H1 (cell line): Measurements from ENCODE around the gene PDE8B. TPM values are rescaled to one million over a fixed set of nuclear protein-coding genes. Genes with fewer than 3 reads are reported as not detected.

Source experiments
- CTCF ChIA-PET: fragments of 300-600 bp; sonication (Branson Sonifier 250); formaldehyde crosslinking; loops from one replicate; lab custom pipeline; 2021; ENCODE audit not compliant: partially characterized antibody; lab: Charles Lee
- POLR2A ChIA-PET: fragments of 300-600 bp; sonication (Branson Sonifier 250); formaldehyde crosslinking; loops from one replicate; lab custom pipeline; 2021; ENCODE audit warnings: inconsistent platforms; ENCODE audit not compliant: partially characterized antibody; lab: Charles Lee
- DNase-seq, 2 experiments: peaks; one replicate each; pipeline versions ENCODE4 v3.0.0 to v3.0.0-alpha.2; 2010 to 2022; ENCODE audit warnings: low spot score in 2 of 2, low read depth in 1 of 2, mixed read lengths in 1 of 2
- FAIRE-seq: peaks from 2 replicates; lab custom pipeline; 2011; peaks lifted over from hg19 to GRCh38; lab: Jason Lieb, UNC
- H2AFZ ChIP-seq: 2 replicates; pipeline ENCODE4 v1.8.1; 2012; ENCODE audit warnings: low read length, inconsistent platforms
- H2AK5ac ChIP-seq: 2 replicates; pipeline ENCODE4 v1.6.1; 2013; ENCODE audit warnings: low read depth, low read length
- H2BK120ac ChIP-seq: replicated peaks from 2 replicates; pipeline ENCODE3; 2013; ENCODE audit warnings: low read depth, low read length, inconsistent platforms
- H2BK12ac ChIP-seq: 2 replicates; pipeline ENCODE4 v1.6.1; 2013; ENCODE audit warnings: low read depth, low read length
- H2BK15ac ChIP-seq: 2 replicates; pipeline ENCODE4 v1.6.1; 2013; ENCODE audit warnings: low read length
- H2BK20ac ChIP-seq: 2 replicates; pipeline ENCODE4 v1.6.1; 2013; ENCODE audit warnings: low read length
- H2BK5ac ChIP-seq: 2 replicates; pipeline ENCODE4 v1.6.1; 2013; ENCODE audit warnings: low read depth, low read length
- H3K14ac ChIP-seq: 2 replicates; pipeline ENCODE4 v1.6.1; 2013; ENCODE audit warnings: inconsistent platforms; ENCODE audit not compliant: insufficient read length
- H3K18ac ChIP-seq: 2 replicates; pipeline ENCODE4 v1.6.1; 2013; ENCODE audit warnings: low read length; ENCODE audit errors: extremely low read depth
- H3K23ac ChIP-seq: 2 replicates; pipeline ENCODE4 v1.6.1; 2013; ENCODE audit warnings: inconsistent platforms; ENCODE audit not compliant: insufficient read length
- H3K23me2 ChIP-seq: 2 replicates; pipeline ENCODE4 v1.6.1; 2013; ENCODE audit warnings: low read depth, low read length
- H3K27ac ChIP-seq: 2 replicates; pipeline ENCODE4 v1.6.1; 2011; ENCODE audit warnings: low read depth, low read length, inconsistent platforms
- H3K27me3 ChIP-seq, 4 experiments: replicated peaks in 1 of 4; 1 replicate in 1 of 4; 2 replicates in 3 of 4; pipeline versions ENCODE4 v1.6.1 to v1.8.1; 2011 to 2013; ENCODE audit warnings: low read length in 3 of 4, mild to moderate bottlenecking in 3 of 4, inconsistent platforms in 2 of 4, mixed read lengths in 2 of 4, moderate library complexity in 1 of 4; ENCODE audit not compliant: control insufficient read depth in 3 of 4, insufficient read depth in 3 of 4; ENCODE audit errors: extremely low read depth in 1 of 4
- H3K36me3 ChIP-seq, 4 experiments: 2 replicates each; pipeline versions ENCODE4 v1.6.1 to v1.8.1; 2011 to 2013; ENCODE audit warnings: mild to moderate bottlenecking in 4 of 4, low read length in 3 of 4, moderate library complexity in 2 of 4, control low read depth in 1 of 4, inconsistent platforms in 1 of 4; ENCODE audit not compliant: insufficient read depth in 4 of 4, control insufficient read depth in 2 of 4
- H3K4ac ChIP-seq: replicated peaks from 2 replicates; pipeline ENCODE3; 2013; ENCODE audit warnings: low read length, low read depth, mixed read lengths, inconsistent platforms; ENCODE audit not compliant: insufficient read length
- H3K4me1 ChIP-seq, 4 experiments: replicated peaks in 1 of 4; 1 replicate in 1 of 4; 2 replicates in 3 of 4; pipeline versions ENCODE4 v1.6.1 to v1.8.1; 2011 to 2013; ENCODE audit warnings: low read length in 3 of 4, inconsistent platforms in 2 of 4, mixed read lengths in 1 of 4; ENCODE audit not compliant: insufficient read depth in 4 of 4, control insufficient read depth in 3 of 4
- H3K4me2 ChIP-seq, 2 experiments: 2 replicates each; pipeline versions ENCODE4 v1.6.1 to v1.8.1; 2011 to 2013; ENCODE audit warnings: low read depth in 2 of 2, low read length in 2 of 2, control low read depth in 1 of 2, inconsistent platforms in 1 of 2, mild to moderate bottlenecking in 1 of 2; ENCODE audit not compliant: insufficient read depth in 1 of 2
- H3K4me3 ChIP-seq, 4 experiments: fragments of 200-600, 300-600 bp in 1 of 4; sonication (generic), shearing (Covaris generic), sonication (Bioruptor Twin) in 1 of 4; 2 replicates each; pipeline versions ENCODE4 v1.5.1 to v1.8.1; 2011 to 2016; ENCODE audit warnings: low read length in 4 of 4, low read depth in 3 of 4, control low read depth in 2 of 4, inconsistent platforms in 2 of 4, mild to moderate bottlenecking in 2 of 4, mixed read lengths in 1 of 4, moderate library complexity in 1 of 4; ENCODE audit not compliant: insufficient read depth in 2 of 4; ENCODE audit errors: extremely low read depth in 1 of 4
- H3K56ac ChIP-seq: replicated peaks from 2 replicates; pipeline ENCODE3; 2013; ENCODE audit warnings: low read depth, mild to moderate bottlenecking, mixed read lengths, low read length, inconsistent platforms; ENCODE audit not compliant: insufficient read length
- H3K79me1 ChIP-seq: 2 replicates; pipeline ENCODE4 v1.6.1; 2013; ENCODE audit warnings: low read depth, low read length, control low read depth
- H3K79me2 ChIP-seq, 2 experiments: 2 replicates each; pipeline versions ENCODE4 v1.6.1 to v1.8.1; 2012 to 2013; ENCODE audit warnings: low read length in 2 of 2, mild to moderate bottlenecking in 2 of 2, inconsistent platforms in 1 of 2; ENCODE audit not compliant: insufficient read depth in 2 of 2, control insufficient read depth in 1 of 2
- H3K9ac ChIP-seq, 4 experiments: replicated peaks in 1 of 4; 1 replicate in 1 of 4; 2 replicates in 3 of 4; pipeline versions ENCODE4 v1.6.1 to v1.8.1; 2011 to 2013; ENCODE audit warnings: low read depth in 3 of 4, low read length in 3 of 4, control low read depth in 2 of 4, mild to moderate bottlenecking in 2 of 4, moderate library complexity in 2 of 4, inconsistent platforms in 1 of 4; ENCODE audit errors: extremely low read depth in 1 of 4
- H3K9me3 ChIP-seq, 2 experiments: 2 replicates each; pipeline versions ENCODE4 v1.6.1 to v1.8.1; 2012 to 2013; ENCODE audit warnings: mild to moderate bottlenecking in 2 of 2, moderate library complexity in 2 of 2, control low read depth in 1 of 2, inconsistent platforms in 1 of 2, low read depth in 1 of 2, low read length in 1 of 2, mixed read lengths in 1 of 2; ENCODE audit not compliant: insufficient read depth in 2 of 2
- H4K20me1 ChIP-seq, 2 experiments: replicated peaks in 1 of 2; 2 replicates each; pipeline versions ENCODE3 to v1.8.1; 2011 to 2013; ENCODE audit warnings: inconsistent platforms in 2 of 2, low read length in 2 of 2, mild to moderate bottlenecking in 1 of 2; ENCODE audit not compliant: insufficient read depth in 2 of 2, control insufficient read depth in 1 of 2
- H4K5ac ChIP-seq: 2 replicates; pipeline ENCODE4 v1.6.1; 2013; ENCODE audit warnings: low read length, low read depth, mixed read lengths, inconsistent platforms; ENCODE audit not compliant: insufficient read length
- H4K8ac ChIP-seq: 2 replicates; pipeline ENCODE4 v1.8.0; 2013; ENCODE audit warnings: mild to moderate bottlenecking, moderate library complexity, low read length, inconsistent platforms; ENCODE audit not compliant: insufficient read depth; ENCODE audit errors: extremely low read depth
- H4K91ac ChIP-seq: replicated peaks from 2 replicates; pipeline ENCODE3; 2013; ENCODE audit warnings: low read length, mixed read lengths, inconsistent platforms; ENCODE audit not compliant: insufficient read length
- BRCA1 ChIP-seq: IDR thresholded peaks from 2 replicates; pipeline ENCODE4 v1.6.1; 2012; ENCODE audit warnings: low read depth, low read length, improper control_type of control experiment
- CREB1 ChIP-seq: IDR thresholded peaks from 2 replicates; pipeline ENCODE4 v1.6.1; 2012; ENCODE audit warnings: inconsistent platforms
- MAX ChIP-seq: IDR thresholded peaks from 2 replicates; pipeline ENCODE4 v1.6.1; 2012; ENCODE audit warnings: inconsistent platforms
- SAP30 ChIP-seq: fragments of 300-600 bp; sonication (generic); IDR thresholded peaks from 2 replicates; pipeline ENCODE4 v1.7.1; 2012; ENCODE audit warnings: low read length, moderate library complexity, mild to moderate bottlenecking, inconsistent platforms; ENCODE audit not compliant: insufficient read depth, insufficient replicate concordance
- TAF7 ChIP-seq: optimal IDR thresholded peaks from 2 replicates; pipeline ENCODE3; 2011; ENCODE audit warnings: low read depth, mild to moderate bottlenecking, inconsistent platforms, low read length, moderate library complexity, borderline replicate concordance
- WGBS, 2 experiments: shearing (Covaris generic) in 1 of 2; methylation state at CpG; one replicate each; pipeline versions ENCODE4 v1.1.6 to v1.1.7; 2013 to 2015; ENCODE audit warnings: low lambda C conversion rate in 2 of 2, mixed read lengths in 2 of 2, inconsistent platforms in 1 of 2, low coverage in 1 of 2, missing lambda C conversion rate in 1 of 2; ENCODE audit not compliant: insufficient replicate concordance in 2 of 2, insufficient coverage in 1 of 2, insufficient read length in 1 of 2; ENCODE audit errors: extremely low coverage in 1 of 2, missing lambda C conversion rate in 1 of 2; 5-methylcytosine and 5-hydroxymethylcytosine counted together
- polyA plus RNA-seq, 7 experiments: library from polyadenylated mRNA; depleted of rRNA in 3 of 7; stranded (reverse) in 5 of 7; unstranded in 2 of 7; fragments of >200 nt in 5 of 7; fragments of 200-250 nt in 2 of 7; gene quantifications; 1 replicate in 5 of 7; 2 replicates in 1 of 7; 4 replicates in 1 of 7; pipeline versions ENCODE4 v1.2.1 to v1.2.3, GENCODE V29; 2011 to 2013; ENCODE audit warnings: missing spikeins in 2 of 7, mixed read lengths in 2 of 7
- total RNA-seq: library from RNA; stranded (reverse); fragmentation: NEBNext Ultra II Directional; extraction: Animal tissue kit (Norgen Biotek cat#: 25700); gene quantifications from 2 replicates; pipeline ENCODE4 v1.2.1, GENCODE V29; 2021

PDE8B gene
- total and polyA plus RNA-seq, 2 of the 8 experiments (the other 6 are each of a cell fraction or from before 2014, with no cell fraction given): 0.32 to 1.1 TPM

- Histone ChIP-seq H4K91ac (no peak overlapping the region), H2BK20ac (no peak overlapping the region), H2BK15ac (no peak overlapping the region), H3K79me1 (no peaks in the 10 kb centered on the region), H3K9me3 (no peaks in the 10 kb centered on the region), H2BK12ac (no peak overlapping the region), H3K4ac (no peak overlapping the region), H3K27ac (no peak overlapping the region), H2BK120ac (no peak overlapping the region), H3K4me3 (no peak overlapping the region), H4K5ac (no peak overlapping the region), H3K18ac (no peak overlapping the region), H3K4me1 (peaks cover 0 to 5% (median 0%) of the 10 kb centered on the region in 4 experiments; a peak in 1 of 7 replicates), H3K56ac (no peak overlapping the region), H3K4me2 (no peak overlapping the region), H3K79me2 (no peaks in the 10 kb centered on the region), H2AK5ac (no peak overlapping the region), H3K23ac (no peak overlapping the region), H2AFZ (no peak overlapping the region), H3K9ac (no peak overlapping the region), H3K27me3 (no peaks in the 10 kb centered on the region), H4K20me1 (no peaks in the 10 kb centered on the region), H3K36me3 (no peaks in the 10 kb centered on the region), H3K23me2 (no peaks in the 10 kb centered on the region), H2BK5ac (no peak overlapping the region), H3K14ac (no peak overlapping the region), H4K8ac (no peak overlapping the region)
- 86% methylated on average over 5 of the region's 5 CpGs; no CpG with 5 or more reads in 1 of the 2 experiments for WGBS, 2 experiments
- ChIA-PET POLR2A (interaction anchor here (0.9 to 1.0 kb wide), 2 partner anchors 13 to 67 kb away, joined by 3 read pairs; no protein-coding TSS in a partner anchor), CTCF (interaction anchor here (0.8 to 1.3 kb wide), 2 partner anchors 20 to 25 kb away, joined by 3 read pairs; no protein-coding TSS in a partner anchor)
- no peak for FAIRE-seq
- no peak for DNase-seq
- TF ChIP-seq CREB1: no peak
- no peak for TF ChIP-seq MAX
- TF ChIP-seq BRCA1: no peak
- TF ChIP-seq SAP30: no peak
- TF ChIP-seq TAF7: no peak
Observed at GRCh38 chr5:77397686-77398292, 187.3 kb downstream of the PDE8B start.
